Glomerular visceral epithelial cell (primary cell): ENCODE measurements around the gene C6orf47.

Experiments used
- DNase-seq: peaks from one replicate; pipeline ENCODE4 v3.0.0-alpha.2; 2016; ENCODE audit errors: extremely low spot score

C6orf47 gene

DNA sequence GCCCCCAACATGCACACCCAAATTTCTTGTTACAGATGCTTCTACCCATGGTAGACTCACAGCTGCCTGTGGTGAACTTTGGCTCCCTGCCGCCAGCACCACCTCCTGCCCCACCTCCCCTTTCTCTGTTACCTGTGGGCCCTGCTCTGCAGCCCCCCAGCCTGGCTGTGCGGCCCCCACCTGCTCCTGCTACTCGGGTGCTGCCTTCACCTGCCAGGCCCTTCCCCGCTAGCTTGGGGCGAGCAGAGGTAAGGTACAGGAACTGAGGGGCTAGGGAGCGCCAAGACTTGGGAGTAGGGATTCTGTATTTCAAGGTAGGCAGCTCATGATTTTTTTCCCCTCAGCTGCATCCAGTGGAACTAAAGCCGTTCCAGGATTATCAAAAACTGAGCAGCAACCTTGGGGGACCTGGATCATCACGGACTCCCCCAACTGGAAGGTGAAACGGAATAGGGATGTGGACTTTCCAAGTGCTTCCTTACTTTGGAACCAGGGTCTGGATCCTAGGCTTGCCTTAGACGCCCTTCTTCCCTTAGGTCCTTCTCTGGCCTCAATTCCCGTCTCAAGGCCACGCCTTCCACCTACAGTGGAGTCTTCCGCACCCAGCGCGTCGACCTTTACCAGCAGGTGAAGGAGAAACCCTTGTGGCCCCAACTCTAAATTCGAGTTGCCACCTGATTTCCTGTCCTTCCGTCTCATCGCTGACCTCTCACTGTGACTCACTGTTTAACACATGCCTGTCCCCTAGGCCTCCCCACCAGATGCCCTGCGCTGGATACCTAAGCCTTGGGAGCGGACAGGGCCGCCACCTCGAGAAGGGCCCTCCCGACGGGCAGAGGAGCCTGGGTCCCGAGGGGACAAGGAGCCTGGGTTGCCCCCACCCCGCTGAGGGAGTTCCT lies 23.6 kb downstream of the C6orf47 start:
- no peak for DNase-seq

DNA sequence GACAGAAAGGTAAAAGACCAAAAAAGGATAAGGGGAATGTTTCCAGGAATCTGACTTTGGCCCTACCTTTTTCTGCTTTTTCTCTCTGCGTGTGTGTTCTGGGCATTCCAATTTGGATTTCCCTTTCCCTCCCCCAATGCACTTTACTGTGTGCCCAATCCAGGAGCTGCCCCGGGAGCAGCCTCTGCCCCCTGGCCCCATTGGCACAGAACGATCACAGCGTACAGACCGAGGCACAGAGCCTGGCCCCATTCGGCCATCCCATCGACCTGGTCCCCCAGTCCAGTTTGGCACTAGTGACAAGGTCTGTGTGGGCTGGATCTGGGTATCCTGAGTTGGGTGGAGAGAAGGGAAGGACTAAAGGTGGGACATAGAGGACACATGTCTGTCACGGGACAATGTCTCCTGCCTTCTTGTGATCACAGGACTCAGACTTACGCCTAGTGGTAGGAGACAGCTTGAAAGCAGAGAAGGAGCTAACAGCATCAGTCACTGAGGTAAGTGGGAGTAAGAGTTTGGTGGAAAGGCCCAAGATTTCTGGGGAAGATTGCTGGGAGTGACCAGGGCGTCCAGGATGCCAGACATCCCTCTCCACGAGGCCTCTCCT lies 25.5 kb downstream of the C6orf47 start:
- no peak for DNase-seq

DNA sequence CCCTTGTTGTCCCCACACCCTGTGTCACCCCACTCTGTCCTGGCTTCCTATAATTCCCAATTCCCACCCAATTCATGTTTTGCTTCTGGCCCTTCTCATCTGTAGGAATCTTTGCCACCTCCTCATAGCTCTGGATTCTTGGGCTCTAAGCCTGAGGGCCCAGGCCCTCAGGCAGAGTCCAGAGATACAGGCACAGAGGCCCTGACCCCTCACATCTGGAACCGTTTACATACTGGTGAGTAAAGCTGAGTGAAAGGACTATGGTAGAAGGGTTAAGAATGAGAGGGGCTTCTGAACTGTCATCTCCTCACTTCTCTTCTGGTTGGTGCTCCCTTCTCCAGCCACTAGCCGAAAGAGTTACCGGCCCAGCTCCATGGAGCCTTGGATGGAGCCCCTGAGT lies 26.4 kb downstream of the C6orf47 start:
- no peak for DNase-seq

DNA sequence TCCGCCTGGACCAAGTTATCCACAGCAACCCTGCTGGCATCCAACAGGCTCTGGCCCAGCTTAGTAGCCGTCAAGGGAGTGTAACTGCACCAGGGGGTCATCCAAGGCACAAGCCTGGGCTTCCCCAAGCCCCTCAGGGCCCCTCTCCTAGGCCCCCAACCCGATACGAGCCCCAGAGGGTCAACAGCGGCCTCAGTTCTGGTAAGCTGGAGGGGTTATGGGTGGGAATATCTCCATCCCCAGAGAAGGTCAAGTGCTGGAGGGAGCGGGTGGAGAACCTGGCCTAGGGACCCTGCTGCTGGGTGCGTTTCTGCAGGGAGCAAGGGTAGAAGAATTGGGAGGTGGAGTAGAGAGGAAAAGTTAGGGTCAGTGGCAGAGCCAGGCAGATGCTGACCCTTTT lies 27.1 kb downstream of the C6orf47 start:
- DNase-seq: no peak

DNA sequence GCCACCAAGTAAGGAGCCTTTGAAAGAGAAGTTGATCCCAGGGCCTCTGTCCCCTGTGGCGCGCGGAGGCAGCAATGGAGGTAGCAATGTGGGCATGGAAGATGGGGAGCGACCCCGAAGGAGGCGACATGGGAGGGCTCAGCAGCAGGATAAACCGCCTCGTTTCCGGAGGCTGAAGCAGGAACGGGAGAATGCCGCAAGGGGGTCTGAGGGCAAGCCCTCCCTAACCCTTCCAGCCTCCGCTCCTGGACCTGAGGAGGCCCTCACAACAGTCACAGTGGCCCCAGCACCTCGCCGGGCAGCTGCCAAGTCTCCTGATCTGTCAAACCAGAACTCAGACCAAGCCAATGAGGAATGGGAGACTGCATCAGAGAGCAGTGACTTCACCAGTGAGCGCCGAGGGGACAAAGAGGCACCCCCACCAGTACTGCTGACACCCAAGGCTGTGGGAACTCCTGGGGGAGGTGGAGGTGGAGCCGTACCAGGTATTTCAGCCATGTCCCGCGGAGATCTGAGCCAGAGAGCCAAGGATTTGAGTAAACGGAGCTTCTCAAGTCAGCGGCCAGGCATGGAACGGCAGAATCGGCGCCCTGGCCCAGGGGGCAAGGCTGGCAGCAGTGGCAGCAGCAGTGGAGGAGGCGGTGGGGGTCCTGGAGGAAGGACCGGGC lies 28.2 kb downstream of the C6orf47 start:
- DNase-seq: no peak

DNA sequence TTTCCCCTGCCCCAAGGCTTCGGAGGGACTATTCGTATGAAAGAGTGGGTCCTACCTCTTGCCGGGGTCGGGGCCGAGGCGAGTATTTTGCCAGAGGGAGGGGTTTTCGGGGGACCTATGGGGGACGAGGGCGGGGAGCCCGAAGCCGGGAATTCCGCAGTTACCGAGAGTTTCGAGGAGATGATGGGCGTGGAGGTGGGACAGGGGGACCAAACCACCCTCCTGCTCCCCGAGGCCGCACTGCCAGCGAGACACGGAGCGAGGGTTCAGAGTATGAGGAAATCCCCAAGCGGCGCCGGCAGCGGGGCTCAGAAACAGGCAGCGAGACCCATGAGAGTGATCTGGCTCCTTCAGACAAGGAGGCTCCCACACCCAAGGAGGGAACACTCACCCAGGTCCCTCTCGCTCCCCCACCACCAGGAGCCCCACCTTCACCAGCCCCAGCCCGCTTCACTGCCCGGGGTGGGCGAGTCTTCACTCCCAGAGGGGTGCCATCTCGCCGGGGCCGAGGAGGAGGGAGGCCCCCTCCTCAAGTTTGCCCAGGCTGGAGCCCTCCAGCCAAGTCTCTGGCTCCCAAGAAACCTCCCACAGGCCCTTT lies 28.8 kb downstream of the C6orf47 start:
- DNase-seq: no peak

DNA sequence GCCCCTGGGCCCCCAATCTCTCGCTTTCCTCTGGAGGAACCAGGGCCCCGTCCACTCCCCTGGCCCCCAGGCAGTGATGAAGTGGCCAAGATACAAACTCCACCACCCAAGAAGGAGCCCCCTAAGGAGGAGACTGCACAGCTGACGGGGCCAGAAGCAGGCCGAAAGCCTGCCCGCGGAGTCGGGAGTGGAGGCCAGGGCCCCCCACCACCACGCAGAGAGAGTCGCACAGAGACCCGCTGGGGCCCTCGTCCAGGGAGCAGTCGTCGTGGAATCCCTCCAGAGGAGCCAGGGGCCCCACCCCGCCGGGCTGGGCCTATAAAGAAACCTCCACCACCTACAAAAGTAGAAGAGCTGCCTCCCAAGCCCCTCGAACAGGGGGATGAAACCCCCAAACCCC lies 29.4 kb downstream of the C6orf47 start:
- DNase-seq: no peak

DNA sequence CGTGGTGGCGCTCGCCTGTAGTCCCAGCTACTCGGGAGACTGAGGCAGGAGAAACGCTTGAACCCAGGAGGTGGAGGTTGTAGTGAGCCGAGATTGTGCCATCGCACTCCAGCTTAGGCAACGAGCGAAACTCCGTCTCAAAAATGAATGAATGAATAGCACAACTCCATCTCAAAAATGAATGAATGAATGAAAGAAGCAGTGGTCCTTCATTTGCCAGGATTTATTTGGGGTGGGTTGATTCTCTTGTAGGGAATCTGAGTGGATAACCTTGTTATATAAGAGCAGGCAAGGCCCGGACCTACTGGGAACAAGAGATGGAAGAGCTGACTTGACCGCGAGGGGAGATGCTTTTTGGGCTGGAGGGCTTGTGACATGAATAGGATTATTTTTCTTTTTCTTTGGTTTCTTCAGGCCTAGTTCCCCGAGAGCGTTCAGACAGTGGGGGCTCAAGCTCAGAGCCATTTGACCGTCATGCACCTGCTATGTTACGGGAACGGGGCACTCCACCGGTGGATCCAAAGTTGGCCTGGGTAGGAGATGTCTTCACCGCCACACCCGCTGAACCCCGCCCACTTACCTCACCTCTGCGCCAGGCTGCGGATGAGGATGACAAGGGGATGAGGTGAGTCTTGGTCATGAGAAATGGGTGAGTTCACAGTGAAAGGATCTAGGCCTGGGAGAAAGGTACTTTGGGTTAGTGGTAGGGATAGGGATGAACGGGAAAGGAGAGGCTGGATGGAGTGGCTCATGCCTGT lies 30.2 kb downstream of the C6orf47 start:
- no peak for DNase-seq

DNA sequence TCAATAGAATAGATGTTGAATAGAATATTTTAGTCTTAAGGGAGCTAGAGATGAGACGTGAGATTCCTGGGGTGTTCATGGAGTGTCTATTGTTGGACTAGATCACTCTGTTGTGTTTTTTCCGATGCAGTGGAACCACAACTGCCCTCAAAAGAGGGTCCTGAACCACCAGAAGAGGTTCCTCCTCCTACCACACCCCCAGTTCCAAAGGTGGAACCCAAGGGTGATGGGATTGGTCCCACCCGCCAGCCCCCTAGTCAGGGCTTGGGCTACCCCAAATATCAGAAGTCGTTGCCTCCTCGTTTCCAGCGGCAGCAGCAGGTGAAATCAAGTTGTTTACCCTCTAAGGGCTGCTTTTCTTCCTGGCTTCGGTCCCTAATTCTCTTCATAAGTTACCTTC lies 31.6 kb downstream of the C6orf47 start:
- DNase-seq: no peak

DNA sequence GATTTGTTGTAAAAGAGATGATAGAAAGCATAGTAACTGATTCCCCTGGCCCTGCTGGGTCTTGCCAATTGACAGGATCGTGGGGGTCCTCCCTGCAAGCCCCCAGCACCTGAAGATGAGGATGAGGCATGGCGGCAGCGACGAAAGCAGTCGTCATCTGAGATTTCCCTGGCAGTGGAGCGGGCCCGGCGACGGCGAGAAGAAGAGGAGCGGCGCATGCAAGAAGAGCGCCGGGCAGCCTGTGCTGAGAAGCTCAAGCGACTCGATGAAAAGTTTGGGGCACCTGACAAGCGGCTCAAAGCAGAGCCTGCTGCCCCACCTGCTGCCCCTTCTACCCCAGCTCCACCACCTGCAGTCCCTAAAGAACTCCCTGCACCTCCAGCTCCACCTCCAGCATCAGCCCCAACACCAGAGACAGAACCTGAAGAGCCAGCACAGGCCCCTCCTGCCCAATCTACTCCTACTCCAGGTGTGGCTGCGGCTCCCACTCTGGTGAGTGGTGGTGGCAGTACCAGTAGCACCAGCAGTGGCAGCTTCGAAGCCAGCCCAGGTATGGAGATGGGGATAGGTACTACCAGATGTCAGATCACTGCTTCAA lies 32.8 kb downstream of the C6orf47 start:
- DNase-seq: no peak

DNA sequence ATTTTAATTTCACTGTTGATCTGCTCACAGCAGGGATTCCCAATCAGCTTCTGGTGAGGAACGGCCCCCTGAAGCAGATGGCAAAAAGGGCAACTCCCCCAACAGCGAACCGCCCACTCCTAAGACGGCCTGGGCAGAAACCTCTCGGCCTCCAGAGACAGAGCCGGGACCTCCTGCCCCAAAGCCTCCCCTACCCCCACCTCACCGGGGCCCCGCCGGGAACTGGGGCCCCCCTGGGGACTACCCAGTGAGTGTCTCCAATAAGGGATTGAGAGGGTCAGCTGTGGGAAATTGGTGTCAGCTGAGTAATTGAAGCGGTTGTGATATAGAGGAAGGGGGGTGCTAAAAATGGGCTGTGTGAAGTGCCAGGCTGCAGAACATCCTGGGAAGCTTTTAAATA lies 33.6 kb downstream of the C6orf47 start:
- no peak for DNase-seq

DNA sequence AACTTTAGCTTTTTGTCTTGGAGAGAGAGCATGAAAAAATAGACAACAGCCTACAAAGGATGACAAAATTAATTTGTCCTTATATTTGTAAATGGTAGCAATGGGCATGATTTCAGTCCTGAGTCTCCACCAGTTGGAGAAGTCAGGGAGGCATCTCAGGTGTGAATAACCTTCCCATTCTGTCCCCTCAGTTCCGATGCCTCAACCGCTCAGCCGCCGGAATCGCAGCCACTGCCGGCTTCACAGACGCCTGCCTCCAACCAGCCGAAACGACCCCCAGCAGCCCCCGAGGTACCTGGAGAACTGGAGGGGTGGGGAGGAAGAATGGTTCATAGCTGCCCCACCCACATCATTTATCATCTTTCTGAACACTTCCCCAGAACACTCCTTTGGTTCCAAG lies 36.5 kb downstream of the C6orf47 start:
- DNase-seq: no peak

DNA sequence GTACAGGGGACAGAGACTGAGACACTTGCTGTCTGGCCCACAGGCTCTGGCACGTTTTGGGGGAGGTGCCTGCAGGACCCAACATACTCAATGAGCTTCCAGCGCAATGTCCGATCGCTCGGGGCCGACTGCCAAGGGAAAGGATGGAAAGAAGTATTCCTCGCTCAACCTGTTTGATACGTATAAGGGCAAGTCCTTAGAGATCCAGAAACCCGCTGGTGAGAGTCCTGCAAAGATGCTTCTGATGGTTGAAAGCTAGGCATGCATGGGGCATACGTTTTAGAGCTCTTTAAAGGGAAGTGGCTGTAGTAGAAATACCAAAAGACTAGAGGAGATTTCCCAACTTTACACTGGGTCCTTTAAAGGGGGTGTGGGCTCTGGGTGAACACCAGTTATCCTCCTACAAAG lies 37.9 kb downstream of the C6orf47 start:
- no peak for DNase-seq

DNA sequence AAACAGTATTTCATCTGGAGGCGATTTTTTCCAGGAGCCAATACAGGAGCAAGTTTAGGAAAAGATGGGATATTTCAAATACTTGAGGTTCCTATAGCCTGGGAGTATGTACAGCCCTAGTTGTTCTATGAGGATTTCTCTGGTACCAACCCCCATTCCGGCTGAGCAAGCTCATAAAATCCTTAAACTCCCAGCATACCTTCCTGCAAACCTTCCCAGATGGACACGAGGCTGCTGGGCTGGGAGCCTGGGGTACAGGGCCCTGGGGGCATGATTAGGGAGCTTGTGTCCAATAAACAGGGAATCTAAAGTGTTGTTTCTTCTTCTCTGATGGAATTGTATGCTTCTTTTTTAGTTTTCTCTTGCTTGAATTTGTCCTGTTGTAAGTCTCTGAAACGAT lies 38.6 kb downstream of the C6orf47 start:
- DNase-seq: no peak

DNA sequence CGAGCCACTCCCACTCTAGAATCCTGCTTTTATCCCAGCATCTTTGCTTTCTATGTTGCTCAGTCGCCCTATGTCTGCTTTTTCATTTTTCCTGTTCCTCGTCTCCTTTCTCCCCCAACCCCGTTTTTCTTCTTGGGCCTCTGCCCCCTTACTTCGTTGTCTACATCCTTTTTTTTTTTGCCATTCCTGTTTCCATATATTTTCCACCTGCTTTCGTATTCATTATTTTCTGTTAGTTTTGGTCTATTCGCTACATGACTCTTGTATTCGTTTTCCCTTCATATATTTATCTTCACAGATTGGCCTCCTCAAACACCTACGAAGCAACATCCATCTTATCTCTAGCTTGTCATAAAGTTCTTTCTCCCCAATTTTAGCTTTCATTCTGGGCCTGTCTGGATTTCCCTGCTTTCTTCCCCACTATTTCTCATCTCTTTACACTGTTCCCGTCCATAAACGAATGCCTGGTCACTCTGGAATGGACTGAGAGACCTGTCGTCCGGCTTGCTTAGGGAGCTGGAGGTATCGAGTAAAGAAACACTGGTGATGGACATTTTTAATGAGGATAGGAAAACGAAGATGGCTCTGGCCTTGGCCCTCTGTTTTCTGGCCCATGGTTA lies 39.1 kb downstream of the C6orf47 start:
- DNase-seq: no peak

DNA sequence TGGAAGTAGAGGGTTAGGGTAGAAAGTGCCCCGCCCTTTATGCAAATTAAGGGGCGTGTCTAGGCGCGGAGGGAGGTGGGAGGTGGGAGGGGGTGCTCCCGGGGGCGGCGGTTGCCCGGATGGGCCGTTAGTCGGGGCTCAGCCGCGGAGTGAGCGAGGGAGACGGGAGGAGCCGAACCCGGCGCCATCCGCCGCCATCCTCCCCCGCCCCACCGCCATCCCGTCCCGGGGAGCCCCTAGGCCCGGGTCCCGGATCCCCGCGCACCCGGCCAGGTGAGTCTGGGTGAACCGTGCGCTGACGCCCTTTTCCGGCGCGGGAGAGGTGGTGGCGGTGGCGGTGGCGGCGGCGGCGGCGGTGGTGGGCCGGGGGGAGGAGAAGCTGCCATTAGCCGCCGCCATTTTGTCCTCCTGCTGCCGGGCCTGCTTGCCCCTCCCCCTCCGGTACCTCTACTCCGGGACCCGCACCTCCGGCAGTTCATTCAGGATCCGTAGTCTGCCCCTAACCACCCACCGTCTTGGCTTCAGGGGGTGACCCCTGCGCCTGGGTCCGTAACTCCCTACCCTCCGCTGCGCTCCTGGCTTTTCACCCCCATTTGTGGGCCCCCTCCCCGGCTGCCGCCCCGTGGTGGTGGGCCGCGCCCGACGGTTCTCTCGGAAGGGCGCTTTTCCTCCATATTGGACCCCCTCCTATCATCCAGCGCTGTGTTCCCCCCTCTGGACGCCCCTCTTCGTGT lies 39.8 kb downstream of the C6orf47 start, which contains the start of gene PRRC2A:
Gene PRRC2A (plus strand): TSS at position 130 of the 734 bp plus-strand sequence. CDS start 2,075 bp downstream, outside the sequence.
- no peak for DNase-seq

DNA sequence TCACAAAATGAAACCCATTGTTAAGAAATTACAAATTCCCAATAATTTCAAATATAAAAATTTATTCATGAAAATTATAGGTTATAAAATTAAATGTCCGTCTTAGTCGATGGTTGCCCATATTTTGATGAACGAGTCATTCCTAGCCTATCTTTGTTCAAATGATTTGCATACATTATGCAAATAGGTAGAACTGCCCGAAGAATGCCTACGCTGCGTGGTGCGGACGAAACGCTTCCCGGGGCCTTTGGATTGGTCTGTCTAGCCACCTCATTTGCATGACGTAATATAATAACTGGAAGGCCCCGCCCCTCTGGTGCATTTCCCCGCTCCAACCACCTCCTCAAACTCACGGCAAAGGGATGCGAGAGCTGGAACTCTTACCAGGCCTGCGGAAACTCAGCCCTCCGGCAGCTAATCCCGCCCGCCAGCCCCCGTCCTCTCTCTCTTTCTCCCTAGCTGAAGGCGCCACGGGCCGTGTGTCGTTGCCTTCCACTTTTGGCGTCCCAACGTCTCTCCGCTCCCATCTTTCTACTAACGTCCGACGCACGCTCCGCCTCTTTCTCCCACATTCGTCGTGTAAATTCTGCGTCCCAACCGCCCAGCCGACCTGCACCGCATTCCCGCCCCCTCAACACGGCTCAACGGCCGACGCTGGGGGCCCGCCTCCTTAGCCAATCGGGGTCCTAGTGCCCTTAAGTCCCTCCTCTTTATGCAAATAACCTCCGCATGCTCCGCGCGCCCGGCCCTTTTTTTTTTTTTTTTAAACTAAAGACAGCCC lies 40.6 kb downstream of the C6orf47 start:
- DNase-seq: peak; percentile 100

DNA sequence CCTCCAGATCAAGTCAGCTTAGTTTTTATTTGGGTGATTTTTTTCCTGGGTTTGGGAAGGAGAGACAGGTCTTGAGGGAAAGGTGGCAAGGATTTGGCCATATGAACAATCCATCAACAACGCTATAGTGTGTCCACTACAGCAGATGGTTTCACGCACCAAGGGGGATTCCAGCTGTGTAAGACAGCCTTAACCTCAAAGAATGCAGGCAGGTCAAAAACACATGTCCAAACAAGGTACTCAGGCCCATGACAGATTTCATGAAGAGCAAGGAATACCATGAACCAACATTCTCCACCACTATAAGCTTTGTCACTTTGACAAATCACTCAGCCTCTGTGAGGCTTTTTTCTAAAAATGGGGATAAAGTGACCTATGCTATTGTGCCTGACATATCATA lies 43.6 kb downstream of the C6orf47 start:
- DNase-seq: no peak

DNA sequence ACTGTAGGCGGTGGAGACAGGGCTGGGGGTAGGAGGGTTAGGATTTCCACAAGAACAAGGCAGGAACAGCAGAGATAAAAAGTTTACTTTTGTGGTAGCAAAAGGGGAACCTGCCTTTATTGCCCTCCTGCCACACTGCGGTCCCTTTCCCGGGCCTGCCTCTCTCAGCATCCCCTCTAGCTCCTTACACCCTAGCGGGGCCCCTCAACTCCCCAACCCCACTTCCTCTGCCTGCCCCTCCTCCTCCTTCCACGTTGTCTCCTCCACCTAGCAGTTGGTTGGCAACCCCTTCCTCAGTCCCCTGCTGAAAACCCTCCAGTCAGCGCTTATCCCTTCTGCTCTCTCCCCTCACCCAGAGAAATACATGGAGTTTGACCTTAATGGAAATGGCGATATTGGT lies 44.8 kb downstream of the C6orf47 start:
- no peak for DNase-seq
